ENCODE measurements around the gene SIPA1L3.

- TF ChIP-seq CTCF (IDR thresholded peaks at IDR 0.05) (no peak), POLR2AphosphoS5 (IDR thresholded peaks at IDR 0.05) (no peak)
Observed at GRCh38 chr19:37925212-37925611, 18.2 kb downstream of the SIPA1L3 start.

All from breast epithelium (tissue), 3 donors.